Neural cell (in vitro differentiated cells): ENCODE measurements around the gene LAMA5. TPM values are rescaled to one million over a fixed set of nuclear protein-coding genes. Genes with fewer than 3 reads are reported as not detected.

Source experiments
- H2AFZ ChIP-seq: fragments of 200-600, 300-800 bp; sonication (generic), shearing (Covaris generic); 2 replicates; pipeline ENCODE4 v1.6.0; 2014; ENCODE audit warnings: low read depth, mild to moderate bottlenecking, antibody characterized with exemption, low read length, moderate library complexity
- H3F3A ChIP-seq: fragments of 200-600 bp; shearing (Covaris generic); 2 replicates; pipeline ENCODE4 v1.6.1; 2016; ENCODE audit warnings: mild to moderate bottlenecking, moderate library complexity, mixed read lengths, antibody characterized with exemption, low read length; ENCODE audit not compliant: insufficient read depth, poor library complexity, severe bottlenecking
- H3K27ac ChIP-seq: fragments of 200-600, 300-800 bp; sonication (generic), shearing (Covaris generic); 2 replicates; pipeline ENCODE4 v1.5.1; 2014; ENCODE audit warnings: mild to moderate bottlenecking, low read length, moderate library complexity
- H3K27me3 ChIP-seq: fragments of 300-800, 200-600 bp; sonication (generic), shearing (Covaris generic); 2 replicates; pipeline ENCODE4 v1.6.0; 2014; ENCODE audit warnings: mild to moderate bottlenecking, low read depth, low read length, moderate library complexity; ENCODE audit not compliant: insufficient read depth
- H3K36me3 ChIP-seq: fragments of 300-800, 200-600 bp; sonication (generic), shearing (Covaris generic); 2 replicates; pipeline ENCODE4 v1.5.1; 2014; ENCODE audit warnings: mild to moderate bottlenecking, antibody characterized with exemption, low read length, moderate library complexity; ENCODE audit not compliant: insufficient read depth
- H3K4me2 ChIP-seq: fragments of 300-800, 200-600 bp; sonication (generic), shearing (Covaris generic); 2 replicates; pipeline ENCODE4 v1.6.0; 2014; ENCODE audit warnings: mild to moderate bottlenecking, low read length
- H3K4me3 ChIP-seq: fragments of 300-800, 200-600 bp; sonication (generic), shearing (Covaris generic); 2 replicates; pipeline ENCODE4 v1.5.1; 2014; ENCODE audit warnings: mild to moderate bottlenecking, low read length, moderate library complexity
- H3K79me2 ChIP-seq: fragments of 200-600 bp; shearing (Covaris generic); replicated peaks from 2 replicates; pipeline ENCODE4 v1.6.0; 2014; ENCODE audit warnings: mild to moderate bottlenecking, low read length, moderate library complexity; ENCODE audit not compliant: insufficient read depth
- H3K9ac ChIP-seq: fragments of 300-800, 200-600 bp; sonication (generic), shearing (Covaris generic); 2 replicates; pipeline ENCODE4 v1.6.1; 2016; ENCODE audit warnings: mild to moderate bottlenecking, low read length, mixed read lengths
- H3K9me2 ChIP-seq: fragments of 200-600 bp; shearing (Covaris generic); 2 replicates; pipeline ENCODE4 v1.6.1; 2016; ENCODE audit warnings: mild to moderate bottlenecking, low read length, mixed read lengths; ENCODE audit not compliant: insufficient read depth
- H3K9me3 ChIP-seq: fragments of 200-600, 300-800 bp; sonication (generic), shearing (Covaris generic); 2 replicates; pipeline ENCODE4 v1.6.1; 2016; ENCODE audit warnings: mild to moderate bottlenecking, mixed run types, low read length, moderate library complexity, mixed read lengths
- H4K20me1 ChIP-seq: fragments of 200-600 bp; shearing (Covaris generic); 2 replicates; pipeline ENCODE4 v1.6.1; 2016; ENCODE audit warnings: mild to moderate bottlenecking, mixed run types; ENCODE audit not compliant: insufficient read depth
- EP300 ChIP-seq: fragments of 450-650 bp; conservative IDR thresholded peaks from 2 replicates; pipeline ENCODE4 v1.6.1; 2014; ENCODE audit warnings: antibody characterized with exemption, mild to moderate bottlenecking, moderate library complexity; ENCODE audit not compliant: poor library complexity, severe bottlenecking
- EZH2 ChIP-seq: fragments of 200-600, 300-800 bp; shearing (Covaris generic), sonication (generic); IDR thresholded peaks from 2 replicates; pipeline ENCODE4 v1.6.1; 2014; ENCODE audit warnings: antibody characterized with exemption, low read length, borderline replicate concordance, mild to moderate bottlenecking; ENCODE audit not compliant: insufficient read depth, poor library complexity, severe bottlenecking
- MXI1 ChIP-seq: fragments of 450-650 bp; conservative IDR thresholded peaks from 2 replicates; pipeline ENCODE4 v1.6.1; 2014; ENCODE audit warnings: antibody characterized with exemption, mild to moderate bottlenecking; ENCODE audit not compliant: poor library complexity, severe bottlenecking
- POLR2AphosphoS5 ChIP-seq: IDR thresholded peaks from 2 replicates; pipeline ENCODE4 v1.6.1; 2012
- RAD21 ChIP-seq: fragments of 450-650 bp; conservative IDR thresholded peaks from 2 replicates; pipeline ENCODE4 v1.6.1; 2014; ENCODE audit warnings: antibody characterized with exemption, mild to moderate bottlenecking, moderate library complexity
- SMC3 ChIP-seq: fragments of 450-650 bp; conservative IDR thresholded peaks from 2 replicates; pipeline ENCODE4 v1.6.1; 2014; ENCODE audit warnings: antibody characterized with exemption, mild to moderate bottlenecking, moderate library complexity; ENCODE audit not compliant: poor library complexity
- TAF1 ChIP-seq: IDR thresholded peaks from 2 replicates; pipeline ENCODE4 v1.6.1; 2012; ENCODE audit warnings: low read depth
- polyA plus RNA-seq: library from polyadenylated mRNA; depleted of rRNA; stranded (reverse); fragments of >200 nt; gene quantifications from 2 replicates; pipeline ENCODE4 v1.2.3, GENCODE V29; 2014
- TF ChIP-seq, protein P1 (sequence below): fragments of 450-650 bp; IDR thresholded peaks from 2 replicates; pipeline ENCODE4 v1.5.1; 2014; ENCODE audit warnings: antibody characterized with exemption, mild to moderate bottlenecking, moderate library complexity; ENCODE audit not compliant: poor library complexity, severe bottlenecking
- TF ChIP-seq, protein P2 (sequence below): IDR thresholded peaks from 2 replicates; pipeline ENCODE4 v1.6.1; 2012; ENCODE audit warnings: borderline replicate concordance

LAMA5 gene
- polyA plus RNA-seq, 1 donor from 2014 or later: 27.2 TPM

DNA sequence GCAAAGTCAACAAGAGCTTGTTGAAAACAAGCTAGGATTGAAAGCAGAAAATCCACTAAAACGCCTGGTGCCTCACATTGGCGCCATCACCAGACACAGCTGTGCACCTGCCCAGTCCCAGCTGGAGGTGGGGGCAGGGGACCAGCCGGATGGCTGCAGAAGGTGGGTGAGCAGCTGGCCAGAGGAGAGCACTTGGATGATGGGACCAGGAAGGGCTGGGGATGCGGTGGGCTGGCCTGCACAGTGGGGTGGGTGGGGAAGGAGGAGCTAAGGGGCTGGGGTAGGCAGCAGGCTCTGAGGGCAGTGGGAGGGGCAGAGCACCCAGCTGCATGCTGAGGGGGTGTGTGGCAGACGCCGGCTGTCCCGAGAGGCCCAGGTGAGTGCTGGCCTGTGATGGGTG, 32.9 kb upstream of the LAMA5 start:
- TF ChIP-seq, protein P1, sequence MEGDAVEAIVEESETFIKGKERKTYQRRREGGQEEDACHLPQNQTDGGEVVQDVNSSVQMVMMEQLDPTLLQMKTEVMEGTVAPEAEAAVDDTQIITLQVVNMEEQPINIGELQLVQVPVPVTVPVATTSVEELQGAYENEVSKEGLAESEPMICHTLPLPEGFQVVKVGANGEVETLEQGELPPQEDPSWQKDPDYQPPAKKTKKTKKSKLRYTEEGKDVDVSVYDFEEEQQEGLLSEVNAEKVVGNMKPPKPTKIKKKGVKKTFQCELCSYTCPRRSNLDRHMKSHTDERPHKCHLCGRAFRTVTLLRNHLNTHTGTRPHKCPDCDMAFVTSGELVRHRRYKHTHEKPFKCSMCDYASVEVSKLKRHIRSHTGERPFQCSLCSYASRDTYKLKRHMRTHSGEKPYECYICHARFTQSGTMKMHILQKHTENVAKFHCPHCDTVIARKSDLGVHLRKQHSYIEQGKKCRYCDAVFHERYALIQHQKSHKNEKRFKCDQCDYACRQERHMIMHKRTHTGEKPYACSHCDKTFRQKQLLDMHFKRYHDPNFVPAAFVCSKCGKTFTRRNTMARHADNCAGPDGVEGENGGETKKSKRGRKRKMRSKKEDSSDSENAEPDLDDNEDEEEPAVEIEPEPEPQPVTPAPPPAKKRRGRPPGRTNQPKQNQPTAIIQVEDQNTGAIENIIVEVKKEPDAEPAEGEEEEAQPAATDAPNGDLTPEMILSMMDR: no peak
- no peak for TF ChIP-seq SMC3
- TF ChIP-seq, protein P2, sequence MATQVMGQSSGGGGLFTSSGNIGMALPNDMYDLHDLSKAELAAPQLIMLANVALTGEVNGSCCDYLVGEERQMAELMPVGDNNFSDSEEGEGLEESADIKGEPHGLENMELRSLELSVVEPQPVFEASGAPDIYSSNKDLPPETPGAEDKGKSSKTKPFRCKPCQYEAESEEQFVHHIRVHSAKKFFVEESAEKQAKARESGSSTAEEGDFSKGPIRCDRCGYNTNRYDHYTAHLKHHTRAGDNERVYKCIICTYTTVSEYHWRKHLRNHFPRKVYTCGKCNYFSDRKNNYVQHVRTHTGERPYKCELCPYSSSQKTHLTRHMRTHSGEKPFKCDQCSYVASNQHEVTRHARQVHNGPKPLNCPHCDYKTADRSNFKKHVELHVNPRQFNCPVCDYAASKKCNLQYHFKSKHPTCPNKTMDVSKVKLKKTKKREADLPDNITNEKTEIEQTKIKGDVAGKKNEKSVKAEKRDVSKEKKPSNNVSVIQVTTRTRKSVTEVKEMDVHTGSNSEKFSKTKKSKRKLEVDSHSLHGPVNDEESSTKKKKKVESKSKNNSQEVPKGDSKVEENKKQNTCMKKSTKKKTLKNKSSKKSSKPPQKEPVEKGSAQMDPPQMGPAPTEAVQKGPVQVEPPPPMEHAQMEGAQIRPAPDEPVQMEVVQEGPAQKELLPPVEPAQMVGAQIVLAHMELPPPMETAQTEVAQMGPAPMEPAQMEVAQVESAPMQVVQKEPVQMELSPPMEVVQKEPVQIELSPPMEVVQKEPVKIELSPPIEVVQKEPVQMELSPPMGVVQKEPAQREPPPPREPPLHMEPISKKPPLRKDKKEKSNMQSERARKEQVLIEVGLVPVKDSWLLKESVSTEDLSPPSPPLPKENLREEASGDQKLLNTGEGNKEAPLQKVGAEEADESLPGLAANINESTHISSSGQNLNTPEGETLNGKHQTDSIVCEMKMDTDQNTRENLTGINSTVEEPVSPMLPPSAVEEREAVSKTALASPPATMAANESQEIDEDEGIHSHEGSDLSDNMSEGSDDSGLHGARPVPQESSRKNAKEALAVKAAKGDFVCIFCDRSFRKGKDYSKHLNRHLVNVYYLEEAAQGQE: no peak
- H2AFZ ChIP-seq: no peak overlapping the region
- H3K9me3 ChIP-seq: no peaks in the 10 kb centered on the region
- H3F3A ChIP-seq: no peaks in the 10 kb centered on the region
- no peaks in the 10 kb centered on the region for H4K20me1 ChIP-seq
- H3K4me2 ChIP-seq: no peak overlapping the region
- H3K9ac ChIP-seq: no peak overlapping the region
- H3K79me2 ChIP-seq: no peaks in the 10 kb centered on the region
- no peak overlapping the region for H3K4me3 ChIP-seq
- H3K36me3 ChIP-seq: no peaks in the 10 kb centered on the region
- H3K27ac ChIP-seq: no peak overlapping the region
- no peaks in the 10 kb centered on the region for H3K27me3 ChIP-seq
- no peaks in the 10 kb centered on the region for H3K9me2 ChIP-seq

DNA sequence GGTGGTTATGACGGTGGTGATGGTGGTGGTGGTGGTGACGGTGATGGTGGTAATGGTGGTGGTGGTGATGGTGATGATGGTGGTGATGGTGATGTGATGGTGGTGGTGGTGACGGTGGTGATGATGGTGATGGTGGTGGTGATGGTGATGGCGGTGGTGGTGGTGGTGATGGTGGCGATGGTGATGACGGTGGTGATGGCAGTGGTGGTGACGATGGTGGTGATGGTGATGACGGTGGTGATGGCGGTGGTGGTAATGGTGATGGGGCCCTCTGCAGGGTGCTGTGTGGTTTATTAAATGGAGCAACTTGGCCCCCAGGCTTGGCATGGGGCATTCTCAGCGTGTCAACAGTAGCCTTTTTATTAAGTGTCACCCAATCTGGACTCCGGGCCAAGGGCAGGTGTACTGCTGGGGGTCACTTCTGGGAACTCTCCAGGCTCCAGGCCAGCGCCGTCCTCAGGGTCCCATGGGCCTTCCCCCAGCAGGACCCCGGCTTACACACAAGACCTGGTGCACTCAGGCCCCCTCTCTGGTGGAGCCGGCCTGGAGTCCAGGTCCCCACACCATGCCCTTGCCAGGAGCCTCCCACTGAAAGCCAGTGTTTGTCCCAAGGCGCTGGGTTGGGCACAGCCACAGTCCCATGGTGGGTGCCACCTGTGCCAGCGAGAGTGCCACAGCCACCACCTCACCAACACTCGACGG, 31.2 kb upstream of the LAMA5 start:
- H3K9me3 ChIP-seq: no peaks in the 10 kb centered on the region
- TF ChIP-seq SMC3 (no peak), EZH2 (no peak), TAF1 (no peak), POLR2AphosphoS5 (no peak), MXI1 (no peak), RAD21 (no peak), EP300 (no peak)
- TF ChIP-seq, protein P2: no peak
- TF ChIP-seq, protein P1: no peak
- H3K36me3 ChIP-seq: no peaks in the 10 kb centered on the region

More for the DNA sequence above, 31.2 kb upstream of the LAMA5 start:
- Histone ChIP-seq H3K27ac (no peak overlapping the region), H3F3A (no peaks in the 10 kb centered on the region), H3K4me3 (no peak overlapping the region), H4K20me1 (no peaks in the 10 kb centered on the region), H3K9ac (no peak overlapping the region), H3K79me2 (no peaks in the 10 kb centered on the region), H3K27me3 (no peaks in the 10 kb centered on the region), H3K9me2 (no peaks in the 10 kb centered on the region), H2AFZ (no peak overlapping the region), H3K4me2 (no peak overlapping the region)
